Right renal pelvis (tissue), 4 donors: Measurements from ENCODE around the gene CCDC12. TPM values are rescaled to one million over a fixed set of nuclear protein-coding genes. Genes with fewer than 3 reads are reported as not detected.

Source experiments
- DNase-seq, 4 donors: peaks; one replicate each; pipeline ENCODE4 v3.0.0-alpha.2; 2013; ENCODE audit warnings: low read depth in 4 of 4, low spot score in 3 of 4, missing footprints in 1 of 4
- polyA plus RNA-seq, 4 donors: library from polyadenylated mRNA; unstranded; fragments of 120-200 nt; gene quantifications; one replicate each; pipeline ENCODE4 v1.2.1, GENCODE V29; 2013; ENCODE audit not compliant: insufficient read length in 4 of 4

The CCDC12 gene
- polyA plus RNA-seq, 4 donors: 45.9 to 60.6 (median 51.2) TPM

- no peak for DNase-seq
Measured at GRCh38 chr3:46898321-46899150, 78.0 kb downstream of the CCDC12 start.

- no peak for DNase-seq
Measured at GRCh38 chr3:46897829-46898320, 78.7 kb downstream of the CCDC12 start.

- no peak for DNase-seq
Measured at GRCh38 chr3:46897031-46897430, 79.5 kb downstream of the CCDC12 start.

- no peak for DNase-seq
Measured at GRCh38 chr3:46896386-46896785, 80.2 kb downstream of the CCDC12 start.

GRCh38 chr3:46895761-46896160 lies 80.8 kb downstream of the CCDC12 start:
- DNase-seq: no peak

- DNase-seq: no peak
Measured at GRCh38 chr3:46895204-46895660, 81.3 kb downstream of the CCDC12 start.

- no peak for DNase-seq
Measured at GRCh38 chr3:46894256-46894655, 82.3 kb downstream of the CCDC12 start.

GRCh38 chr3:46893763-46894162 lies 82.8 kb downstream of the CCDC12 start:
- DNase-seq: no peak

- DNase-seq: no peak
Measured at GRCh38 chr3:46893146-46893748, 83.3 kb downstream of the CCDC12 start.

GRCh38 chr3:46892285-46893145 lies 84.0 kb downstream of the CCDC12 start:
- DNase-seq: no peak

- DNase-seq: no peak
Measured at GRCh38 chr3:46891132-46891531, 85.4 kb downstream of the CCDC12 start.

GRCh38 chr3:46890132-46890531 lies 86.4 kb downstream of the CCDC12 start:
- DNase-seq: no peak

GRCh38 chr3:46889381-46890110 lies 87.0 kb downstream of the CCDC12 start:
- DNase-seq: no peak

GRCh38 chr3:46888705-46889104 lies 87.8 kb downstream of the CCDC12 start:
- no peak for DNase-seq

GRCh38 chr3:46887980-46888494 lies 88.5 kb downstream of the CCDC12 start:
- DNase-seq: no peak

- no peak for DNase-seq
Measured at GRCh38 chr3:46885612-46886011, 90.9 kb downstream of the CCDC12 start.

- no peak for DNase-seq
Measured at GRCh38 chr3:46884929-46885328, 91.6 kb downstream of the CCDC12 start.

- DNase-seq: no peak
Measured at GRCh38 chr3:46884427-46884826, 92.1 kb downstream of the CCDC12 start.

GRCh38 chr3:46883830-46884185 lies 92.7 kb downstream of the CCDC12 start:
- DNase-seq: no peak
